Measurements from ENCODE around the gene SLC29A1.
"Not testable (repeated sequence)": the region's sequence is repeated elsewhere in the genome, so short reads cannot be mapped to it uniquely, and the experiment has no call there.

SLC29A1 gene

DNA sequence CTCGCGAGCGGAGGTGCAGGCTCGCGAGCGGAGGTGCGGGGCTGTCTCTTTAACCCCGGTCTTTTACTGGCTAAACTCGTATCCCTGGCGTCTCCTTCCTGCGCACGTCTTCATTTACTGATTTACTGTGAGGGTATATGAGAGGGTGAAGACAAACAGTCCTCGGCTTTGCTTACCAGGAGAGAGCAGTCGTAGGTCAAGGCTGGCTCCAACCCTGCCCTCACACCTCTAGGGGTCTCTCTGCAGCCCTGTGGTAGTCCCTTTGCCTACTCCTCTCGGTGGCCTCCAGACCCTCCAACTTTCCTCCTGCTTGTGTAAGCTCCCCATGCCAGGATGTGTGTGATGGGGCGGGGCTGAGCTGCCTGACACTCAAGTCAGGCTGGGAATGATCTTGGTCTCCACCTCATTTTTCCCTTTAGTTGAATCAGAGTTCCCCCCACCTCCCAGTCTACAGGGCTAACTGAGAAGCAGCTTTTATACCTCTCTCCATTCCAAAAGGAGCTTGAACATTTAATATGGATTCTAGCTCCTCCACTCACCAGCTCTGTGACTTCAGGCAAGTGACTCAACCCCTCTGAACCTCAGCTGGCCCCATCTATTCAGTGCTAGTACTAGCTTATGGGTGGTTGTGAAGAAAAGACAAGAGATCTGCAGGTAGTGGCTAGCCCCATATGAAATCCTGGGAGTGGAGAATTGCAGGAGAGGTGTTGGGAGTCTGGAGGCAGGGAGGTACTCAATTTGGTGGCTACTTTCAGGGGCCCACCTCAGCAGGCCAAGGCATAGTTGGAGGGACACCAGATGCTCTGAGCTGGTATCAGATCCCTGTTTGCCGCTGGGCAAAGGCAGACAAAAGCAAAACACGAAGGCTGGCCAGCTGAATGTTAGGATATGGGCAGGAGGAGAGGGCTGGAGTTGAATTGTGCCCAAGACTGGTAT, 902 bp downstream of the SLC29A1 start:
- peak in 1 of 2 experiments; percentile 17 for DNase-seq

DNA sequence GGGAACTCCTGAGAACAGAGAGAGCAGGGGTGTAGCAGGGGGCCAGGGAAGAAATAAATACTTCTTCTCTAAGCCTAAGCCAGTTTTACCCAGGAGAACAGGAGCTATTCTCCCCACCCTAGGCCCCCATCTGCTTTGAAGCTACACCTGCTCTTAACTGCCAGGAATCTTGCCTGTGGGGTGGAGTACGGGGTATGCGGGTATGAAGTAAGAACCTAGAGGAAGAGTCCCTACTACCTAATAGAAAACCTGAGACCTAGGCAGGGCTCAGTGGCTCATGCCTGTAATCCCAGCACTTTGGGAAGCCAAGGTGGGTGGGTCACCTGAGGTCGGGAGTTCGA, 1.5 kb downstream of the SLC29A1 start:
- DNase-seq: no peak

DNA sequence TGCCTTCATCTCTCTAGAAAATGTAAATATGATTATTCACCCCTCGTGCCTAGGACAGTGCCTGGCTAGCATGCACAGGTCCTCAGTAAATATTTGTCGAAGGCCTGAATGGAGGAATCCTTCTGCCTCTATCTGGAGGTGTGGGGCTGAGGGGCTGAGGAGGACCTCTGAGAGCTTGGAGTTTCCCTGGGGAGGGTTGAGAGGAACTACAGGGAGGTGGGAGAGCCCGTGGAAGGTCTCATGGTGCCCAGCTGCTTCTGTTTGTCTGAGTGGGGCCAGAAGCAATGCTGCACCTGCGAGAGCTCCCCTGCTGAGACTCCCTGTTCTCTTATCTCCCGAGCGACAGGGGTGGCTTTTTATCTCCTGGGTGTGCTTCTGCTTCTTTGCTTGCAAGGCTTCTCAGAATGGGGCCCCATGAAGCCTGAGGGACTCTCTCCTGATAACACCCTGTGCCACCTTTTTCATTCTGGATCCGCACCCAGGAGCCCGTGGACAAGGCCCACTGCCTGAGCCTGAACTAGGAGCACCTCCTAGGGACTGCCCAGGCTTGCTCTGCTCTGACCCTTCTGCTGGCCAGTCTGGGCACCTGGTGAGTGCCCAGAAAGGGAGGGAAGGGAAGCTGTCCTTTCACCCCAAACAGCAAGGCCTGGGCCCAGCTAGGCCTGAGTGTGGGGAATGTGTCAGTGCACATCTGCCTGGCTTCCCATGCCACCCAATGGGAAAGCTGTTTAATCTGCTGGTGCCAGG, 2.4 kb downstream of the SLC29A1 start:
- no peak for DNase-seq

DNA sequence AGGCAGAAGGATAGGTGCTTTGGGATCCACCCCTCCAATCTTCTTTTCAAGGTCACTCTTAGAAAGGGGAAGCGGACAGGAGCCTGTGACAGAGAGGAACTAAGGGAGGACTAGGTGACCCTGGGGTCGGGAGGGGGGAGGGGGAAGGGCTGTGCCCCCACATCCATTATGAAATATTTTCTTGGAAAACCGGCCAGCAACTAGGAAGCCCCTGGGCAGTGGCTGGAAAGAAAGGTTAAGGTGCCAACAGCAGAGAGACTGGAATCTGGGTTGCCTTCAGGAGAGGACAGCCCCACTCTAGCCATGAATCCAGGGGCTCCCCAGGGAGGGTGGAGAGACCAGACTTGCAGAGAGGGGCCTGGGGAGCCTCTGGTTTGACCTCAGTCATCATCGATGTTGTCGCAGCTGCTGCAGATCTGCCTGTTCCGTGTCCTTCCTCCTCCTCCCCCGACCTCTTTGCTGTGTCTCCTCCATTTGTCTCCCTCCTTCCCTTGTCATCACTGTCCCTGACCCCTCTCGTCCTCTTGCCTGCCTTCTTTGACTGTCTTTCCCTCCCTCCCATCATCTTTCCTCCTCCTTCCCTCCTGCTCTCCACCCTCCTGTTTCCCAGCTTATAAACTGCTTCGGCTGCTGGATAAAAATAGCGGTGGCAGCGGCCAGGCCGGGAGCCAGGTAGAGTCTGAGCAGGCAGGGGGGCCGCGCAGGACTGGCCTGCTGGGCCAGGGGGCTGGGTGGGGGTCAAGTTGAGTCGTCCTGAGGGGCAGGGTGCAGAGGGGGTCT, 3.2 kb downstream of the SLC29A1 start:
- DNase-seq: no peak

DNA sequence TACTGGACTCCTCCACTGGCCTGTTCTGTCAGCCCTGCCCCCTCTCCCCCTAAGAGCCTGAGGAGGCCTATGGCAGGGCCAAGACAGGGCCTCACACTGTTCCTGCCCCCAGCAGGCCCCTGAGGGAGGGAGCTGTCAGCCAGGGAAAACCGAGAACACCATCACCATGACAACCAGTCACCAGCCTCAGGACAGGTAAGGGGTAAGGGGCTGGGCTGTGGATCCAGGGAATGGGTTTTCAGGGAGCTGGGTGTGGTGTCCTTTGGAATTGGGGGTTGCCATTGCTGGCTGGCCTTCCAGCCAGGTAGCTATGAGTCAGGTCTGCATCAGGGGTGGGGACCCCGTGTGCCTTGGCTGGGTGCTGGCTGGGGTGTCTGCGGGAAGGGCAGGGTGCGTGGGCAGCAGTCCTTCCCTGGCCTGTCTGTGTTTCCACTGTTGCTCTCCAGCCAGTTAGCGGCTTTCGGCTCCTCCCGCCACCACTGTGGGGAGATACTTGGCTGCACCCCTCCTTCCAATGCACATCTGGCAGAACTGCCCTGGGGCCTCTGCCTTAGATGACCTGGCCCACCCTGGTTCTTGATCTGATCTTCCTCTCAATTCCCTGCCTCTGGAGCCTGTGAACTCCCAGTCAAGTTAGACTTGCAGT, 3.9 kb downstream of the SLC29A1 start:
- no peak for DNase-seq

DNA sequence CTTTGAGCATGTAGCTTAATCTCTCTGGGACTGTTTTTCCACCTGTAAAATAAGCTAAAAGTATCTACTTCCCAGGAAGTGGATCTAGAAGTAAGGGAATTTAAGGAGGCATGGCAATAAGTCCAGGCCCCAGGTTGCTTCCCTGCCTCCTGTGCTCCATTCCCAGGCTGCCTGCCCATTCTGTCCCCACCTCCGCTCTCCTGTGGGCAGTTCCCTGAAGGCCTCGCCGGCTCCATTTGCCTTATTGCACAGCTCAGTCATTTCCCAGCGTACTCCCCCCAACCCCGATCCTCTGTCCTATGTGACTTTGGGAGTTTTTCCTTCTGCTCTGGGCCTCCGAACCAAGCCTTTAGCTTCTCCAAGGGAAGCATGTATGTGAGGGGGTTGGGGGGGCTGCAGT, 4.6 kb downstream of the SLC29A1 start:
- no peak for DNase-seq

DNA sequence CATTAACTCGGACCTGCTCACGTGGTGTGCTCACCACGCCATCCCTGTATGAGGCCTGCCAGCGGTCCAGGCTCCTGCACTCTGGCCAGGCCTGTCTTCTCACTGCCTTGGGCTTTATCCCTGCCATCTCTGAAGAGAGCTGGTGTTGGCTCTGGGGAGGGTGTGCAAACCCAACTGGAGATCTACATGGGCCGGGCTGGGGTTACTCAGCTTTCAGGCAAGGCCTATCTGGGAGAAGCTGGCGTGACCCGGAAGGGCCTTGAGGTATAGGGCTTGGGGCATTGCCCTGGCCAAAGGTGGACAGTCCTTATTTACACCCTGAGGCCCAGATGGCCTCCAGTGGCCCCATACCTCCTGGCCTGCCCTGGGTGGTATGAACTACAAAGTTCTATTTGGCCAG, 5.0 kb downstream of the SLC29A1 start:
- DNase-seq: no peak

DNA sequence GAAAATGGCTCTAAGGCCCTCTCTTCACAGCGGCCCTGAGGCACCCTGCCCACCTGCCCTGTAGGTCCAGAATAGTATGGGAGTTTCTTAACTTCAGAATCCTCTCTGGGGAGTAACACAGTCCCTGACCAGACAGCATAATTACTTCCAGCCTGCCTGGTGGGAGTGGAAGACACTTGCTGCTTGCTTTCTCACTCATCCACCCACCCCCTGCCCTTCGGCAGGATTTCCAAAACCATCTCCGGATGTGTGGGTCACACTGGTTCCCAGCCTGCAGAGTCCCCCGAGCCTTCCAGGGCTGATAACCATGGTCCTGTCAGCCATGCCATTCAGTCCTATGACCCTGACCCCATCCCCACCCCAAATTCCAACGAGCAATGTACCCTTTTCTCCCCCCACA, 5.4 kb downstream of the SLC29A1 start:
- no peak for DNase-seq

DNA sequence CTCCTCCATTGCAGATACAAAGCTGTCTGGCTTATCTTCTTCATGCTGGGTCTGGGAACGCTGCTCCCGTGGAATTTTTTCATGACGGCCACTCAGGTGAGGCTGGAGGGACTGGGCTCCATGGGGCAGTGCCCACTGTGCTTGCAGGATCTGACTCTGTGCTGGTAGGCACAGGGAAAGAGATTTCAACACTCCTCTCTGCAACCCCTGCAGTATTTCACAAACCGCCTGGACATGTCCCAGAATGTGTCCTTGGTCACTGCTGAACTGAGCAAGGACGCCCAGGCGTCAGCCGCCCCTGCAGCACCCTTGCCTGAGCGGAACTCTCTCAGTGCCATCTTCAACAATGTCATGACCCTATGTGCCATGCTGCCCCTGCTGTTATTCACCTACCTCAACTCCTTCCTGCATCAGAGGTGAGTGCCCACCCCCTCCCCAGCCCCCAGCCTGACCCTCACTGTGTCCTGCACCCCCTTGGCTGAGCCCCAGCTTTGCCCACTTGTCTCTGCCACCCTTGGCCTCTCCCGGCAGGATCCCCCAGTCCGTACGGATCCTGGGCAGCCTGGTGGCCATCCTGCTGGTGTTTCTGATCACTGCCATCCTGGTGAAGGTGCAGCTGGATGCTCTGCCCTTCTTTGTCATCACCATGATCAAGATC, 6.1 kb downstream of the SLC29A1 start:
- DNase-seq: no peak

DNA sequence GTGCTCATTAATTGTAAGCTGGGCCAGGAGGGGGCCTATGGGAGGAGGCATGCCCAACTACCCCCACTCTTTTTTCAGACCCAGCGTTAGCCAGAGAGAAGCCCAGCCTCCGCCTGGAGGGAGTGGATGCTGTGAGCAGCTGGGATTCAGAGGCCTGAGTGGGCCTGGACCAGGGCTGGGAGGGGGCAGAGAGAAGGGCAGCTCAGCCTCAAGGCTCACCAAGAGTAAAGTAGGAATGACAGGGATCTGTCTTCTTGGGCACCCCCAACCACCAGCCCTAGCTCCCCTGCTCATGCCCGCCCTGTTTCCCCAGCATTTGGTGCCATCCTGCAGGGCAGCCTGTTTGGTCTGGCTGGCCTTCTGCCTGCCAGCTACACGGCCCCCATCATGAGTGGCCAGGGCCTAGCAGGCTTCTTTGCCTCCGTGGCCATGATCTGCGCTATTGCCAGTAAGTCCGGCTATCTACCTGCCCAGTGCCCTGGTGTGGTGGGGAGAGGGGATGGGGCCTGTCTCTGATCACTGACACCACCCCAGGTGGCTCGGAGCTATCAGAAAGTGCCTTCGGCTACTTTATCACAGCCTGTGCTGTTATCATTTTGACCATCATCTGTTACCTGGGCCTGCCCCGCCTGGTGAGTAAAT, 6.8 kb downstream of the SLC29A1 start:
- DNase-seq: no peak

DNA sequence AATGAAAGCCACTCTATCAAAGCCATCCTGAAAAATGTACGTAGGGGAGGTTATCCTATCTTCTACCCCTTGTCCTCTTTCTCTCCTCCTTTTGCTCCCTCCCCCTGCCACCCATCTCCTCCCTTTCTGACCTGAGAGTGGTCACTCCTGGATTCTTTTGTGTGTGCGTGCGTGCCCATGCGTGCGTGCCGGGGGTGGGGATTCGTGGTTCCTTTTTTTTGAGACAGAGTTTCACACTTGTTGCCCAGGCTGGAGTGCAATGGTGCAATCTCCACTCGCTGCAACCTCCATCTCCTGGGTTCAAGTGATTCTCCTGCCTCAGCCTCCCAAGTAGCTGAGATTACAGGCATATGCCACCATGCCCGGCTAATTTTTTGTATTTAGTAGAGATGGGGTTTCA, 8.0 kb downstream of the SLC29A1 start:
- not testable (repeated sequence) for DNase-seq

DNA sequence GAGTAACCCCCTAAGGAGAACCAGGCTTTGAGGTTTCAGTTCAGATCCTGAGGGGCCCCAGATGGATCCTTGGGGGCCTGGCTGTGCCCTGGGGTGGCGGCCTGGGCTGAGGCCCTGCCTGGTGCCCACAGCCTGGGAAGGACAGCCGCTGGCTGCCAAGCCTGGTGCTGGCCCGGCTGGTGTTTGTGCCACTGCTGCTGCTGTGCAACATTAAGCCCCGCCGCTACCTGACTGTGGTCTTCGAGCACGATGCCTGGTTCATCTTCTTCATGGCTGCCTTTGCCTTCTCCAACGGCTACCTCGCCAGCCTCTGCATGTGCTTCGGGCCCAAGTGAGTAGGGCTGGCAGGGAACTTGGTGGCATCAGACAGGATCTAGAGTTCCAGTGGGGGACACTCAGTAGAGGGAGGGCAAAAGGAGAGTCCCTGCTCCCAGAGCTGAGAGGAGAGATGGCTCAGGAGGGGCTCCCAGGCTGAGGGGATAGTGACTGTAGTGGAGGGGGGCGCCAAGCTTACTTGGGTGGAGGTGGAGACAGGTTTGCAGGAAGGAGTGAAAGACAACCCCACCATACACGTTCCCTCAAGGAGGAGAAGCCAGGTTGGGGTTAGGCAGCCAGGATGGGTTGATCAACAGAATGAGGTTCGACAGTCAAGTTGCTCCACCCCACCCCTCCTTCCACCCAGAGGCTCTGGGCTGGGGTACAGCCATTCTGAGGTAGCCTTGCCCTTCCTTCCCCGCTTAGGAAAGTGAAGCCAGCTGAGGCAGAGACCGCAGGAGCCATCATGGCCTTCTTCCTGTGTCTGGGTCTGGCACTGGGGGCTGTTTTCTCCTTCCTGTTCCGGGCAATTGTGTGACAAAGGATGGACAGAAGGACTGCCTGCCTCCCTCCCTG, 9.5 kb downstream of the SLC29A1 start:
- DNase-seq: no peak

DNA sequence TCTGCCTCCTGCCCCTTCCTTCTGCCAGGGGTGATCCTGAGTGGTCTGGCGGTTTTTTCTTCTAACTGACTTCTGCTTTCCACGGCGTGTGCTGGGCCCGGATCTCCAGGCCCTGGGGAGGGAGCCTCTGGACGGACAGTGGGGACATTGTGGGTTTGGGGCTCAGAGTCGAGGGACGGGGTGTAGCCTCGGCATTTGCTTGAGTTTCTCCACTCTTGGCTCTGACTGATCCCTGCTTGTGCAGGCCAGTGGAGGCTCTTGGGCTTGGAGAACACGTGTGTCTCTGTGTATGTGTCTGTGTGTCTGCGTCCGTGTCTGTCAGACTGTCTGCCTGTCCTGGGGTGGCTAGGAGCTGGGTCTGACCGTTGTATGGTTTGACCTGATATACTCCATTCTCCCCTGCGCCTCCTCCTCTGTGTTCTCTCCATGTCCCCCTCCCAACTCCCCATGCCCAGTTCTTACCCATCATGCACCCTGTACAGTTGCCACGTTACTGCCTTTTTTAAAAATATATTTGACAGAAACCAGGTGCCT, 10.2 kb downstream of the SLC29A1 start:
- no peak for DNase-seq

DNA sequence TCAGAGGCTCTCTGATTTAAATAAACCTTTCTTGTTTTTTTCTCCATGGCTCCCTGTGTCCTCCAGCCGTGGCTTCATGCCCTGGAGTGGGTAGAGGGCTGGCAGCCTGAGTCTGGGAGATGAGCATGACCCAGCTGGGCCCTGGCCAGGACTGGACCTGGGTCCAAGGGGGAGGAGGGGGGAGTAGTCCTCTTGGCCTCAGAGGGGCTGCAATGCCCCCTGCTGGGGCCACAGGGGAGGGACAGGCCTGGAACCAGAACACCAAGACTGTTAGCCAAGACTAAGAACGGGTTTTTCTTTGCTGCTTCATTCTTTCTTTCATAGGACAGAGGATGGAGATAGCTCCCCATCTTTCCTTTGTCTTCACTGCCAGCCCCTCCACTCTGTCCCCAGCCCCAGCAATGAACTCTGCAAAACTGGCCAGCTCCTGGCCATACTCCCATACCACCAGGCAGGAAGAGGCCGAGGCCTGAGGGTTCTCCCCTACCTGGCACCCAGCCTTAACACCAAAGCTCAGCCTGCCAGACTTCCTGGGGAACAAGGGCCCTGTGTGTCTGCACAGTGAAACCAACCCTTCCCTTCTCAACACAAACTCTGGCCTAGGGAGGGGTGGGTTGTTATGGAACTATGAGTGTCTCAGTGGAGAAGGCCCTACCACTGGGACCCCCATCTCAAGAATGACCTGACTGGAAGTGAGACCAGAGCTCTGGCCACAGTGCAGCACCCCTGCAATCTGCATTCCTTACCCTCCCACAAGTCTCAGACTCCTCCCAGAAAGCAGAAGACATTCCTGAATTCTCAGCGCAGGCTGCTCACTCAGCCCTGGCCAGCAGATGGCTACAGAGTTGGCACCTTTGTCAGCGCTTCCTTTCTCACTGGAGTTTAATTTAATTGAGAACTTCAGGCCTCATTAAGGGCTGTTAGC, 11.0 kb downstream of the SLC29A1 start:
- peak; percentile 67 to 82 for DNase-seq

DNA sequence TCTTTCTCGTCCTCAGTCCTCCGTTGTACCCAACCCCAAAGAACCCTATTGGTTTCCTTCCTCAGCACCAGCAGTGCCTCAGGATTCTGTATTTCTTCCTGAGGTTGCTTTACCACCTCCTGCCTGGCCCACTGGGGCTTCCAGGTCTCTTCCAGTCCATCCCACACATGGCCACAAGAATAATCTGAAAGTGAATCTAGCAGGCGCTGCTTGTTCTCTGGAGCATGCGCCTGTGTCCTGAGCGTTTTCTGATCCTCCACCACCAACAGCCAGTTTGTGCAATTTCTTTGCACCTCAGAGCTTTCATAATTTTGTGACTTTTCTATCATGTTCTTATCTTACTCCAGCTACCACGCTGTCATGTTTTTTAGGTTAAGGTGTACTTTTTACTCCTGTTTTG, 11.9 kb downstream of the SLC29A1 start:
- DNase-seq: no peak

DNA sequence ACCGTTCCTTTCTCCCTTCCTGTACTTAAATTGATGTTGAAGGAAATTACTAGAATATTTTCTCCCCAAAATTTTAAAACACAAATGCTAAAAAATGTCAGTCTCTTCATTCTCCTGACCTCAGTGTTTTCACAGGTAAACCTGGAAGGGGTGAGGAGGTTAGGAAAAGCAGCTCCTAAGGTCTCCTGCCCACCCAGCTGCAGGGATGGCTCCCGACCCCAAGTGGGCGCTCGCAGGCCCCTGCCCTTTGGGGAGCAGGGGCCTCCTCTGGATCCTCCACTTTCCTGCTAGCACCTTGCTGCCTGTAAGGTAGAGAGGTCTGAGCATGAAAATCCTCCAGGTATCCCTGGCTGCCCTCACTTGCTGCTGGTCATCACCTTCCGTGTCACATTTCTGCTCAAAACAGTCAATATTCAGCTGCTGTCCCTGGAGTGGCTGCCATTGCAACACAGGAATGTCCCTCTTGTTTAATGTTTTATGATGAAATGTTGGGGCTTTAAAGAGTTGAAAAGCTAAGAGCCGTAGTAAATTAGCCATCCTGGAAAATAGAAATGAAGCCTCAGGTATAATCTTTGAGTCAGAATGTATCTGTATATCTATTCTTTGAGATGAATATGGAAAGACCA, 12.6 kb downstream of the SLC29A1 start:
- no peak for DNase-seq

DNA sequence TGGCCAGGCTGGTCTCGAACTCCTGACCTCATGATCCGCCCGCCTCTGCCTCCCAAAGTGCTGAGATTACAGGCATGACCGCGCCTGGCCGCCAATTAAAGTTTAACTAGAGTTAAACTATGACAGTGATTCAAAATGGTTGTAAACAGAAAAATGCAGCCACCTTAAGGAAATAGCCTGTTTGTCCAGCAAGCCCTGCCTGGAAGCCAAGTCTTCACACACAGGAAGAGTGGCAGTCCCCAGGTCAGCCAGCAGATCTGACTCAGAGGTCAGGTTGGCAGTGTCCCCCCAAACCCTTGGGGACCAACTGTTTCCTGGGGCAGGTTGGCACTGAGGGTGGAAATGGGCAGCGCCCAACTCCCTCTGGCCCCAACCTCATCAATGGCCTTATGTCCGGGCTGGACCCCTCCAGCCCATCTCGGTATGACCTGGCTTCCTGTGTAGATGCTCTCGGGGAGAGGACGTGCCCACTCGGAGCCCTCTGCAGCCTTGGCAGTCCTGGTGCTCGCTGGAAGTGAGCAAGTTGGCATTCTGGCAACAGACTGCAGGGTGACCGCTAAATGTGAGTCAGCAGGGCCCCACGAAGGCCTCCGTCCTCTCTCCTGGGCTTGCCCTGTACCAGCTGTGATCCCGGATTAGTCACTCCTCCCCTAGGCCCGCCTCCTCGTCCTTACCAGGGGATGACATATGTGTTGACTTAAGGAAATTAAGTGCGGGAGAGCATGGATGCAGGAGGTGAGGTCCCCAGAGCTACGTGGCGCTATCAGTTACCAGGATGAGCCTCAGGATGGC, 13.8 kb downstream of the SLC29A1 start:
- DNase-seq: peak; percentile 29 to 83

Measured in NCI-H446 (cell line).